Stimulated activated CD8-positive, alpha-beta memory T cell treated with anti-CD3 and anti-CD28 coated beads, Interleukin-15, amount 100 ng/mL, for 1 hour (primary cell): ENCODE data around the gene CCDC159.
A peak's percentile ranks its signal among the peaks of the same experiment; 100 is the strongest.
"Not testable (repeated sequence)": the region's sequence is repeated elsewhere in the genome, so short reads cannot be mapped to it uniquely, and the experiment has no call there.

Experiments
- DNase-seq: peaks from one replicate; pipeline ENCODE4 v3.0.0-alpha.2; 2020; ENCODE audit warnings: low read depth

Gene CCDC159

GRCh38 chr19:11338121-11338520 is 8.2 kb upstream of the CCDC159 start:
- DNase-seq, result no peak

- no peak for DNase-seq
These were observed 7.6 kb upstream of the CCDC159 start for GRCh38 chr19:11338569-11339253.

GRCh38 chr19:11339254-11340098 is 6.8 kb upstream of the CCDC159 start, which contains the start of gene RAB3D:
Gene RAB3D, minus strand, starts transcription at chr19:11339657. Its CDS starts 2,258 bp downstream, at chr19:11337399.
- DNase-seq, result peak; percentile 45

- not testable (repeated sequence) for DNase-seq
These were observed 6.2 kb upstream of the CCDC159 start for GRCh38 chr19:11340099-11340467.

GRCh38 chr19:11342429-11342828 is 3.9 kb upstream of the CCDC159 start:
- no peak for DNase-seq

GRCh38 chr19:11345122-11345803 is 1.1 kb upstream of the CCDC159 start:
- DNase-seq, result no peak

- no peak for DNase-seq
These were observed 1.3 kb downstream of the CCDC159 start for GRCh38 chr19:11347546-11348039.

- DNase-seq, result no peak
These were observed 2.9 kb downstream of the CCDC159 start for GRCh38 chr19:11349171-11349570.

- not testable (repeated sequence) for DNase-seq
These were observed 7.8 kb downstream of the CCDC159 start for GRCh38 chr19:11354102-11354501.

- peak; percentile 60 for DNase-seq
These were observed 9.1 kb downstream of the CCDC159 start, which contains the start of gene PLPPR2 for GRCh38 chr19:11355160-11356073. Gene PLPPR2, plus strand, starts transcription at chr19:11355432. Its CDS starts 2,242 bp downstream, at chr19:11357674.

- no peak for DNase-seq
These were observed 9.7 kb downstream of the CCDC159 start for GRCh38 chr19:11356074-11356397.

- DNase-seq, result no peak
These were observed 10.6 kb downstream of the CCDC159 start for GRCh38 chr19:11356676-11357550.

GRCh38 chr19:11359421-11359820 is 13.1 kb downstream of the CCDC159 start:
- DNase-seq, result no peak

GRCh38 chr19:11361037-11361770 is 14.9 kb downstream of the CCDC159 start:
- no peak for DNase-seq

- no peak for DNase-seq
These were observed 15.7 kb downstream of the CCDC159 start for GRCh38 chr19:11361771-11362731.

- no peak for DNase-seq
These were observed 17.6 kb downstream of the CCDC159 start for GRCh38 chr19:11363881-11364280.

- DNase-seq, result no peak
These were observed 18.1 kb downstream of the CCDC159 start for GRCh38 chr19:11364296-11364904.

GRCh38 chr19:11364935-11365334 is 18.6 kb downstream of the CCDC159 start:
- no peak for DNase-seq
